ENCODE data around the gene IER2. TPM values are rescaled to one million over a fixed set of nuclear protein-coding genes. Genes with fewer than 3 reads are reported as not detected.

The IER2 gene
- total RNA-seq, 1 donor from 2014 or later: 115 TPM

DNA sequence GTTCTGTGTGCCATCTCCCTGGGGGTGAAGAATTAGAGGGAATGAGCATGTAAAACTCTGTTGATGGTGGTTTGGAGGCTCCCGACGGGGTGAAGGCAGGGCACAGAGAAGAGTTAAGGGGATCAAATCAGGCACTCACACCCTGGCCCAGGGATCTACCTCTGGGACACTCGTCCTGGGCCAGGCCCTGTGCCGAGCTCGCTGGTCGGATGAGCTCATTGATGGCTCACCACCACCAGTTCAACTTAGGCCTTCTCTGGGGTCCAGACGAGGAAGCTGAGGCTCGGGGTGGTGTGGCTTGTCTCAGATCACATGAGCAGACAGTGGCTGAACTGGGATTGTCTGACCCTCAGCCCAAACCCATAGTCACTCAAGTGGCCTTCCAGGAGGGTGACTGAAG is 30.6 kb upstream of the IER2 start:
- DNase-seq (ENCODE audit: low spot score): no peak

DNA sequence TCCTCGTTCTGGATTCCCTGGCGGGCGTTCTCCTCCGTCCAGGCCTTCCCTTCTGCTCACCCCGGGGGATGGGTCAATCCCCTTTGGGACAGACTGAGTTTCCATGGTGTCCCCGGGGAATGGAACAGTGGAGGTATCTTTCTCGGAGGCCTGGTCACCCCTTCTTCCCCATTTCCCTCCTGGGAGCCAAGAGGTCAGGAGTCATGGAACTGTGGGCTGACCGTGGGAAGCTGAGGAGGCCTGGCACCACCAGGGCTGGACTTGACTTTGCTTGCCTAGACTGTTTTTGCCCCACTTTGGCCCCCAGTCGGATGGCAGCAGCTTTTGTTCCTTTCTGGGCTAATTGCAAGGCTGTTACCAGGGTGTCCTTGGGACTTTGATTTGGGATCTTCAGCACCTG is 30.2 kb upstream of the IER2 start:
- H3K9me3 Mint-ChIP-seq (ENCODE audit: unreplicated experiment): no peaks in the 10 kb centered on the region
- peak overlapping the region; percentile 95 for H3K4me3 Mint-ChIP-seq (ENCODE audit: unreplicated experiment)
- no peak for DNase-seq (ENCODE audit: low spot score)
- TF ChIP-seq, protein P1, sequence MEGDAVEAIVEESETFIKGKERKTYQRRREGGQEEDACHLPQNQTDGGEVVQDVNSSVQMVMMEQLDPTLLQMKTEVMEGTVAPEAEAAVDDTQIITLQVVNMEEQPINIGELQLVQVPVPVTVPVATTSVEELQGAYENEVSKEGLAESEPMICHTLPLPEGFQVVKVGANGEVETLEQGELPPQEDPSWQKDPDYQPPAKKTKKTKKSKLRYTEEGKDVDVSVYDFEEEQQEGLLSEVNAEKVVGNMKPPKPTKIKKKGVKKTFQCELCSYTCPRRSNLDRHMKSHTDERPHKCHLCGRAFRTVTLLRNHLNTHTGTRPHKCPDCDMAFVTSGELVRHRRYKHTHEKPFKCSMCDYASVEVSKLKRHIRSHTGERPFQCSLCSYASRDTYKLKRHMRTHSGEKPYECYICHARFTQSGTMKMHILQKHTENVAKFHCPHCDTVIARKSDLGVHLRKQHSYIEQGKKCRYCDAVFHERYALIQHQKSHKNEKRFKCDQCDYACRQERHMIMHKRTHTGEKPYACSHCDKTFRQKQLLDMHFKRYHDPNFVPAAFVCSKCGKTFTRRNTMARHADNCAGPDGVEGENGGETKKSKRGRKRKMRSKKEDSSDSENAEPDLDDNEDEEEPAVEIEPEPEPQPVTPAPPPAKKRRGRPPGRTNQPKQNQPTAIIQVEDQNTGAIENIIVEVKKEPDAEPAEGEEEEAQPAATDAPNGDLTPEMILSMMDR (IDR thresholded peaks at IDR 0.05; ENCODE audit: unreplicated experiment): no peak
- peaks cover 10% of the 10 kb centered on the region for H3K27me3 Mint-ChIP-seq (ENCODE audit: unreplicated experiment)
- H3K36me3 Mint-ChIP-seq (ENCODE audit: low read depth, unreplicated experiment): peaks cover 11% of the 10 kb centered on the region
- peaks cover 40% of the 10 kb centered on the region for H3K4me1 Mint-ChIP-seq (ENCODE audit: unreplicated experiment)
- H3K27ac Mint-ChIP-seq (ENCODE audit: unreplicated experiment): no peak overlapping the region

More for the DNA sequence above, 30.6 kb upstream of the IER2 start:
- TF ChIP-seq, protein P1 (IDR thresholded peaks at IDR 0.05; ENCODE audit: unreplicated experiment): no peak
- Mint-ChIP-seq H3K27ac (ENCODE audit: unreplicated experiment) (peak overlapping the region; percentile 48), H3K4me1 (ENCODE audit: unreplicated experiment) (peaks cover 40% of the 10 kb centered on the region), H3K36me3 (ENCODE audit: low read depth, unreplicated experiment) (peaks cover 11% of the 10 kb centered on the region), H3K4me3 (ENCODE audit: unreplicated experiment) (peak overlapping the region; percentile 95), H3K27me3 (ENCODE audit: unreplicated experiment) (peaks cover 10% of the 10 kb centered on the region), H3K9me3 (ENCODE audit: unreplicated experiment) (no peaks in the 10 kb centered on the region)

DNA sequence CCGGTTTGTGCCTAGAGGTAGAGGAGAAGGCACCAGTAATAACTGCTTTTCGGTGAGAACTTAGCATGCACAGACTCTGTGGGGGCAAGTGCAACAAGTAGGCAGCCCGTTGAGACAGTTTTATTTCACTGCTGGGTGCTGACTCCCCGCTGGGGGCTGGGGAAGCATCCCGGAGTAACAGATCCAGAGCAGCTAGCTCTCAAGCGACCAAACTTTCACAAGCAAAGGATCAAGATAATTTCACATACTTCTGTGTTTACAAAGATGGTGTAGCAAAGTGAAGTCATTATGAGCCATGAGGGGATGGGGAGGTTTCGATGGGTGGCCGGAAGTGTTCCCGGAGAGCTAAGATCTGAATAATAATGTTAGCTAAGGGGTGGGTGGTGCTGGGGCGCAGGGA is 29.4 kb upstream of the IER2 start:
- peaks cover 11% of the 10 kb centered on the region for H3K36me3 Mint-ChIP-seq (ENCODE audit: low read depth, unreplicated experiment)
- no peak for DNase-seq (ENCODE audit: low spot score)
- peaks cover 34% of the 10 kb centered on the region for H3K4me1 Mint-ChIP-seq (ENCODE audit: unreplicated experiment)
- peak overlapping the region; percentile 69 for H3K4me3 Mint-ChIP-seq (ENCODE audit: unreplicated experiment)
- TF ChIP-seq, protein P1 (IDR thresholded peaks at IDR 0.05; ENCODE audit: unreplicated experiment): no peak
- peak overlapping the region; percentile 57 for H3K27ac Mint-ChIP-seq (ENCODE audit: unreplicated experiment)
- no peaks in the 10 kb centered on the region for H3K9me3 Mint-ChIP-seq (ENCODE audit: unreplicated experiment)
- peaks cover 10% of the 10 kb centered on the region for H3K27me3 Mint-ChIP-seq (ENCODE audit: unreplicated experiment)

DNA sequence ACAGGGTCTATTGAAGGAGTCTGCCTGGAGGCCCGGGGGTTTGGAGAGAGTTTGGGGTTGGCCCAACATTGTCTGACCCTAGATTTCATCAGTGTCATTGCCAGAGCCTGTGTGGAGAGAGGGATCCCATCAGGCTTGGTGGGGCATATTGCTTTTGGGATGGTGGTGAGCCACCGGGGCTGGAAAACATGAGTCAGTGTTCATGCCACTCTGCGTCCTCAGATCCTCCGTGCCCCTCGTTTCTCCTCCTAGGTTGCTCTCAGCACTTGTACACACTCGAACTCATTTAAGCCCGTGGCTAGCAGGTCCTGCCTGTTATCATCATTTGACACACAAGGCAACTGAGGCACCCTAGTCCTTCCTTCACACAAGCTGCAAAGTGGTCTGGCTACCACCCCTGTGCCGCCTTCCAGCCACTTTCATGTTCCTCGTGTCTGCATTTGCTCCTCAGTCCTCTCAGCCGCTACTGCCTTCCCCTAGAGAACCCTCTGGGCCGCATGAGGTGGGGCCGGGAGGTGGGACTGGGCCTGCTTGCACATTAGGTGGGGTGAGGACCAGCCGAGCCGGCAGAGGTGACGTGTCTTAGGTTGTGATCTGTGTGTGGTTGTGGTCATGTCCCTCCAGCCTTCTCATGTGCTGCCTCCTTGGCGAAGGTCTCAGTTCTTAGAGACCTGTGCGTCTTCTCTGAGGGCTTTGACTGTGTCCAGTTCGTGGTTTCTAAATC is 28.5 kb upstream of the IER2 start:
- H3K4me1 Mint-ChIP-seq (ENCODE audit: unreplicated experiment): peaks cover 28% of the 10 kb centered on the region
- DNase-seq (ENCODE audit: low spot score): no peak
- no peak overlapping the region for H3K4me3 Mint-ChIP-seq (ENCODE audit: unreplicated experiment)

More for the DNA sequence above, 28.5 kb upstream of the IER2 start:
- Mint-ChIP-seq H3K27me3 (ENCODE audit: unreplicated experiment) (peaks cover 7% of the 10 kb centered on the region), H3K9me3 (ENCODE audit: unreplicated experiment) (no peaks in the 10 kb centered on the region), H3K36me3 (ENCODE audit: low read depth, unreplicated experiment) (peaks cover 8% of the 10 kb centered on the region), H3K27ac (ENCODE audit: unreplicated experiment) (no peak overlapping the region)
- TF ChIP-seq, protein P1 (IDR thresholded peaks at IDR 0.05; ENCODE audit: unreplicated experiment): no peak

All from endothelial cell (in vitro differentiated cells).